Common myeloid progenitor, CD34-positive (primary cell): Measurements from ENCODE around the gene ENPP3.
"Not testable (repeated sequence)": the region's sequence is repeated elsewhere in the genome, so short reads cannot be mapped to it uniquely, and the experiment has no call there.

ENCODE experiments used
- CTCF ChIA-PET: fragments of 350-600 bp; sonication (Branson Sonifier 250); formaldehyde crosslinking; loops from one replicate; lab custom pipeline; 2021; ENCODE audit warnings: antibody characterized with exemption; lab: Charles Lee
- POLR2A ChIA-PET: fragments of 350-600 bp; sonication (Branson Sonifier 250); formaldehyde crosslinking; loops from one replicate; lab custom pipeline; 2021; ENCODE audit warnings: antibody characterized with exemption; lab: Charles Lee
- DNase-seq, 3 donors: peaks; one replicate each; pipeline versions ENCODE4 v3.0.0 to v3.0.0-alpha.2; 2013
- H3K27ac ChIP-seq, 2 experiments: 1 replicate in 1 of 2; 2 replicates in 1 of 2; pipeline ENCODE4 v1.7.0; 2013; ENCODE audit warnings: inconsistent platforms in 2 of 2, low read length in 2 of 2, mild to moderate bottlenecking in 2 of 2, low read depth in 1 of 2, moderate library complexity in 1 of 2; ENCODE audit not compliant: severe bottlenecking in 2 of 2, insufficient read depth in 1 of 2, poor library complexity in 1 of 2
- H3K27me3 ChIP-seq, 5 experiments: replicated peaks in 2 of 5; 1 replicate in 3 of 5; 2 replicates in 2 of 5; pipeline versions ENCODE4 v1.6.1 to v1.7.0; 2013; ENCODE audit warnings: low read length in 4 of 5, mild to moderate bottlenecking in 2 of 5, moderate library complexity in 2 of 5, inconsistent platforms in 1 of 5; ENCODE audit not compliant: insufficient read depth in 5 of 5, control insufficient read depth in 4 of 5
- H3K36me3 ChIP-seq, 4 experiments: 1 replicate in 2 of 4; 2 replicates in 2 of 4; pipeline versions ENCODE4 v1.6.1 to v1.7.0; 2013; ENCODE audit warnings: low read length in 3 of 4, control low read depth in 1 of 4, mild to moderate bottlenecking in 1 of 4; ENCODE audit not compliant: control insufficient read depth in 4 of 4, insufficient read depth in 4 of 4
- H3K4me1 ChIP-seq, 4 experiments: 1 replicate in 3 of 4; 2 replicates in 1 of 4; pipeline versions ENCODE4 v1.6.1 to v1.7.1; 2013; ENCODE audit warnings: low read length in 3 of 4, mild to moderate bottlenecking in 3 of 4, control low read depth in 1 of 4, inconsistent platforms in 1 of 4, moderate library complexity in 1 of 4; ENCODE audit not compliant: control insufficient read depth in 4 of 4, insufficient read depth in 4 of 4; ENCODE audit errors: control extremely low read depth in 1 of 4
- H3K4me3 ChIP-seq, 7 experiments: 1 replicate in 4 of 7; 2 replicates in 3 of 7; pipeline versions ENCODE4 v1.5.1 to v1.7.0; 2013; ENCODE audit warnings: mild to moderate bottlenecking in 7 of 7, low read length in 6 of 7, moderate library complexity in 6 of 7, inconsistent platforms in 2 of 7, low read depth in 2 of 7, control low read depth in 1 of 7; ENCODE audit not compliant: insufficient read depth in 4 of 7, control insufficient read depth in 1 of 7; ENCODE audit errors: extremely low read depth in 1 of 7
- H3K9me3 ChIP-seq, 5 experiments: 1 replicate in 4 of 5; 2 replicates in 1 of 5; pipeline versions ENCODE4 v1.6.1 to v1.7.1; 2013; ENCODE audit warnings: low read length in 4 of 5, mild to moderate bottlenecking in 2 of 5, inconsistent platforms in 1 of 5, low read depth in 1 of 5, moderate library complexity in 1 of 5; ENCODE audit not compliant: control insufficient read depth in 4 of 5, insufficient read depth in 2 of 5; ENCODE audit errors: control extremely low read depth in 1 of 5
- WGBS: methylation state at CpG from one replicate; pipeline ENCODE4 v1.1.5; 2013; ENCODE audit not compliant: insufficient coverage; 5-methylcytosine and 5-hydroxymethylcytosine counted together

ENPP3 gene

GRCh38 chr6:131693384-131693783 is 56.3 kb downstream of the ENPP3 start:
- Histone ChIP-seq H3K27ac (no peak overlapping the region), H3K36me3 (no peaks in the 10 kb centered on the region), H3K9me3 (no peaks in the 10 kb centered on the region), H3K4me3 (no peak overlapping the region), H3K4me1 (peaks cover 0 to 2% (median 0%) of the 10 kb centered on the region in 4 experiments), H3K27me3 (peaks cover 0 to 14% (median 4%) of the 10 kb centered on the region in 5 experiments)
- 100% methylated on average over 4 of the region's 5 CpGs for WGBS
- ChIA-PET POLR2A (no interaction called here), CTCF (interaction anchor here (1.2 kb wide), 1 partner anchor 200 kb away, joined by 3 read pairs; no protein-coding TSS in a partner anchor)
- no peak for DNase-seq

GRCh38 chr6:131694832-131695426 is 57.8 kb downstream of the ENPP3 start:
- CTCF ChIA-PET, result interaction anchor here (0.6 to 2.2 kb wide), 14 partner anchors 20 to 604 kb away, joined by 3 to 7 read pairs (median 3); no protein-coding TSS in a partner anchor
- DNase-seq, result peak; percentile 34 to 69 (median 57)
- peaks cover 0 to 14% (median 4%) of the 10 kb centered on the region in 5 experiments for H3K27me3 ChIP-seq
- no peak overlapping the region for H3K4me3 ChIP-seq
- no peak overlapping the region for H3K27ac ChIP-seq
- WGBS, result no CpG with 5 or more reads among the region's 2 CpGs
- no peaks in the 10 kb centered on the region for H3K9me3 ChIP-seq
- no peaks in the 10 kb centered on the region for H3K36me3 ChIP-seq
- POLR2A ChIA-PET, result no interaction called here
- peaks cover 0 to 1% (median 0%) of the 10 kb centered on the region in 4 experiments for H3K4me1 ChIP-seq

DNA sequence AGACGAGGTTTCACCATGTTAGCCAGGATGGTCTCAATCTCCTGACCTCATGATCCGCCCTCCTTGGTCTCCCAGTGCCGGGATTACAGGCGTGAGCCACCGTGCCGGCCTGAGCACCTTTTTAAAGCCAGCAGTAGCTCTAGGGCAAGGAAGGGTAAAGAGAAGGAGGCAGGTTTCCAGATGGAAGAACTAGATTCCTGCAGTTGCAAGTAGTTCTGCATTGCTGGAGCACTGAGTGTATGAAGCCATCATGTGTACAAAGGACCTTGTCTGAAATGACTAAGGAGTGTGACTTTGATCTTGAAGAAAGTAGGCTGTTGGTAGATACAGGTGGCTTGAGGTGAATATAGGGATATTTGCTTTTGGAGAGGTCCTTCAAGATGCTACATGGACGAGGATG is 59.9 kb downstream of the ENPP3 start:
- no peak for DNase-seq
- no peaks in the 10 kb centered on the region for H3K4me1 ChIP-seq
- CTCF ChIA-PET, result interaction anchor here (0.8 kb wide), 1 partner anchor 27 kb away, joined by 5 read pairs; no protein-coding TSS in a partner anchor
- H3K27me3 ChIP-seq, result peaks cover 0 to 14% (median 2%) of the 10 kb centered on the region in 5 experiments
- H3K4me3 ChIP-seq, result no peak overlapping the region
- H3K36me3 ChIP-seq, result no peaks in the 10 kb centered on the region
- H3K9me3 ChIP-seq, result no peaks in the 10 kb centered on the region
- 96% methylated on average over 7 of the region's 7 CpGs for WGBS
- no peak overlapping the region for H3K27ac ChIP-seq
- POLR2A ChIA-PET, result no interaction called here

DNA sequence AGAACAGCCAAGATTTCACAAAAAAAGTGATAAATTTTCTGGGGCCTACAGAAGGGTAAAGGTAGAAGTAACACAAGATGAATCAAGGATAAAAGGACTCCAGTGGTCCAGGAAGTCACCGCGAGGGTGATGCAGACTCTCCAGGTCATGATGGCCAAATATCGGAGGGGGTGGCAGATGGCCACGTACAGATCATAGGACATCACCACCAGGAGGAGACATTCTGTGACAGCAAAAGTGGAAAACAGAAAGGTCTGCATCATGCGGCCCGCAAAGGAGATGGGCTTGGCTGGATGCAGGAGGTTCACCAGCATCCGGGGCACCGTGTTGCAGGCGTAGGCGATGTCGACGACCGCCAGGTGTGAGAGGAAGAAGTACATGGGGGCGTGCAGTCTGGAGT is 63.7 kb downstream of the ENPP3 start:
- CTCF ChIA-PET, result not testable (repeated sequence)
- no CpG with 5 or more reads among the region's 14 CpGs for WGBS
- peaks cover 0 to 10% (median 2%) of the 10 kb centered on the region in 5 experiments for H3K27me3 ChIP-seq

DNA sequence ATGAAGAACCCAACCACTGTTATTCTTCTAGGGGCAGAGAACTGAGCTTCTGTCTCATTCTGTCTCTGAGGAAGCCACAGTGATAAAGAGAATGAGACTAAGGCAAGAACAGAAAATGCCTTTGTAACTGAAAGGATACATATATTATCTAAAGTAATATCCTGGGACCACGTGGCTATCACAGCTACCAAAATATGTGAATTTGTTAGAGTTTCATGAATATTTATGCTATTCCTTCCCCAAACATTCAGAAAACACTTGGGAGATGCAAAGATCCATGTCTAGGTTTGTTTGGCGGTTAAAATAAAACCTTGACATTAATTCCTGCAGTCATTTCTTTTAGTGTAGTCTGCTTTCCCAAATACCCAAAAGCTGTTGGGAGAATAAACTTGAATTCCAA is 66.8 kb downstream of the ENPP3 start:
- DNase-seq, H3K4me1 ChIP-seq, H3K27ac ChIP-seq, POLR2A ChIA-PET, H3K36me3 ChIP-seq, H3K27me3 ChIP-seq, CTCF ChIA-PET, H3K9me3 ChIP-seq, H3K4me3 ChIP-seq: not testable (repeated sequence)
- no CpG with 5 or more reads among the region's 2 CpGs for WGBS

More for the DNA sequence above, 63.7 kb downstream of the ENPP3 start:
- POLR2A ChIA-PET, H3K9me3 ChIP-seq, H3K4me1 ChIP-seq, H3K36me3 ChIP-seq, H3K4me3 ChIP-seq, DNase-seq, H3K27ac ChIP-seq: not testable (repeated sequence)

DNA sequence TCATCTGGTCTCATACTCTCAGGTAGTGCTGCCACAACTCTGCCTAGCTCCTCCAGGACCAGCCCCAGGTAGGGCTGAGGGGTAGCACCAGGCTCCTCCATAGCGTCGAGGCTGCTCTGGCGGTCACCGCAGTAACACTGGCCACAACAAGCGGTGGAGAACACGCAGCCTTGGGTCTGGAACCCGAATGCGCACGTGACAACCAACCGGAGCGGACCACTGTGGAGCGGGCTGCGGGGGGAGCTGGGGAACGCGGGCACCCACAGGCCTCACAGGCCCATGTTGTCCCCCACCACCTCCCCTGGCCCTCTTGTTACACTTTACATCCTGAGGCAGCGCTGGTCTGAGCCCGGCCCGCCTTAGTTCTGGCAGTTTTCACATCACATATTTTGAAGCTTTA is 73.8 kb downstream of the ENPP3 start, which contains the start of gene CTAGE9:
TSS of gene CTAGE9 (minus strand) at position 101 of the 400 bp plus-strand sequence. CDS start at position 101, 0 bp downstream.
- H3K4me3 ChIP-seq, CTCF ChIA-PET, H3K4me1 ChIP-seq, H3K36me3 ChIP-seq, H3K27me3 ChIP-seq, POLR2A ChIA-PET, H3K27ac ChIP-seq, DNase-seq, H3K9me3 ChIP-seq: not testable (repeated sequence)
- no CpG with 5 or more reads among the region's 18 CpGs for WGBS

DNA sequence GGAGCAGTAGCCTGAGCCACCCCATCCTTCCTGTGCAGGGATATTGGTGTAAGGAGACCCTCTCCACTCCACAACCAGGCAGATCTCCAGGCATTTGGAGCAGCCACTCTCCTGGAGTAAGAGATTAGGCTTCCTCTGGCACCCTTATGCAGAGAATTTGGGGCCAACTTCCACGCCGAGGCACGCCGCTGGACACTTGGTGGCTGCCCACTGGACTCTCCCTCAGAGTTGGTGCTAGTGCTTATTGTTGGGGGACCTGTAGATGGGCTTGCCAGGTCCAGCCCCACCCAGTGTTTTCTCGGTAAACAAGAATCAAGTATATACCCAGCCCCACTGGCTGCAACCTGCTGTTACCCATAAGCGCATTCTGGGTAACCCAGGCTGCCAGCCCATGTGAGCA is 78.5 kb downstream of the ENPP3 start:
- H3K27me3 ChIP-seq, CTCF ChIA-PET, H3K36me3 ChIP-seq, H3K27ac ChIP-seq, H3K4me3 ChIP-seq, DNase-seq, POLR2A ChIA-PET, H3K9me3 ChIP-seq, H3K4me1 ChIP-seq: not testable (repeated sequence)
- WGBS, result no CpG with 5 or more reads among the region's 6 CpGs
